Anterior cingulate cortex (tissue), 58 donors: ENCODE data around the gene CALR.
A peak's percentile ranks its signal among the peaks of the same experiment; 100 is the strongest.
"Not testable (repeated sequence)": the region's sequence is repeated elsewhere in the genome, so short reads cannot be mapped to it uniquely, and the experiment has no call there.

ENCODE experiments used
- DNase-seq, 58 donors: peaks; one replicate each; lab custom pipeline; 2025; lab: John Stamatoyannopoulos, UW

The CALR gene

GRCh38 chr19:12973236-12973635 is 34.8 kb downstream of the CALR start:
- no peak for DNase-seq

GRCh38 chr19:12974301-12975220 is 36.2 kb downstream of the CALR start:
- no peak for DNase-seq

GRCh38 chr19:12975221-12975741 is 36.9 kb downstream of the CALR start:
- DNase-seq: no peak

- not testable (repeated sequence) for DNase-seq
Observed at GRCh38 chr19:12976109-12976508, 37.7 kb downstream of the CALR start.

GRCh38 chr19:12979974-12980373 is 41.6 kb downstream of the CALR start:
- no peak for DNase-seq

GRCh38 chr19:12982648-12983047 is 44.2 kb downstream of the CALR start:
- DNase-seq: no peak

GRCh38 chr19:12983091-12983490 is 44.7 kb downstream of the CALR start:
- no peak for DNase-seq

GRCh38 chr19:12983542-12984142 is 45.2 kb downstream of the CALR start:
- peak in 54 of 58 donors; percentile 31 to 87 (median 78) for DNase-seq

GRCh38 chr19:12984143-12984627 is 45.8 kb downstream of the CALR start:
- no peak for DNase-seq

GRCh38 chr19:12984683-12985048 is 46.3 kb downstream of the CALR start:
- DNase-seq: peak in 33 of 58 donors; percentile 14 to 84 (median 50)

- DNase-seq: peak in 52 of 58 donors; percentile 27 to 93 (median 75)
Observed at GRCh38 chr19:12985049-12985776, 46.8 kb downstream of the CALR start.

- no peak for DNase-seq
Observed at GRCh38 chr19:12986726-12987125, 48.3 kb downstream of the CALR start.

- DNase-seq: no peak
Observed at GRCh38 chr19:12987190-12987589, 48.8 kb downstream of the CALR start.

- DNase-seq: no peak
Observed at GRCh38 chr19:12987781-12988180, 49.4 kb downstream of the CALR start.

- DNase-seq: no peak
Observed at GRCh38 chr19:12990431-12990830, 52.0 kb downstream of the CALR start.

GRCh38 chr19:12990853-12991252 is 52.4 kb downstream of the CALR start:
- no peak for DNase-seq

- DNase-seq: no peak
Observed at GRCh38 chr19:12991296-12991695, 52.9 kb downstream of the CALR start.

GRCh38 chr19:12992729-12993128 is 54.3 kb downstream of the CALR start:
- DNase-seq: no peak

GRCh38 chr19:12993562-12993961 is 55.2 kb downstream of the CALR start:
- no peak for DNase-seq
